Measurements from ENCODE around the gene MSRB1.

DNA sequence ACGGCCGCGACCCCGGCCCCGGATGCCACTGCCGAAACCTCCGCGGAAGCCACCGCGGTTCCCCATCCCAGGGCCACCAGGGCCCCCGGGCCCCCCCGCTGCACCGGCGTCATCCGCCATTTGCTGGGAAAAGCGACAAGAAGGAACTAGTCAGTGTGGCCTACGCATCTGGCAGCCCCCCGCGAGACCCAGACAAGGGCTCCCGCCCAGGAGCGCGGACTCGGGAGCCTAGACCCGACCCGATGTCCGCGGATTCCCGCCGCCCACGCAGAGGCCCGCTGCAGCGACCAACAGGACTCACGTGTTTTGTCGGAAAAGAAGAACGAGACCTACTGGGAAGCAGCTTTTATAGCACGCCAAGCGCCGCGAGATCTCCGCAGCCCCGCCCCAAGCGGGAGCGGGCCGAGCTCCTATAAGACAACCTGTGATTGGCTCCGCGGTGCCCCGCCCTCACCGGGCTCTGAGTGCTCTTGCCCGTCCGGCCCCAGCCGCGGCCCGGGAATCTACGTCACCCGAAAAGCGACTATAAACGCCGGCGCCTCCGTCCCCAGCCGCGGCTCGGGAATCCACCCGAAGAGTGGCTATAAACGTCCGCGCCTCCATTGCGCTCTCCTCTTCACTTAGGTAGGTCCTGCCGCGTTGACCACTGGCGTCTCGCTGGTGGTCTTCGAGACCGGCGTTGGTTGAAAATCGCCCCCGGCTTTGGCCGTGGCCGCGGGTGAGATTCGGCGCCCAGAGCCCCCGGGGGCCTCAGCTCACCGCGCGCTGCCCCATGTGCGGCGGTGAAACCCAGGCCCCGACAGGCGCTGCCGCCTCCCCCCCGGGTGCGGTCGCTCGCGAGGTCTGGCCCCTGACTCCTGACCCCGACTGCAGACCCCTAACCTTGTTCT, 21.8 kb upstream of the MSRB1 start, which contains the start of gene RPS2:
- TF ChIP-seq CTCF (IDR thresholded peaks at IDR 0.05; ENCODE audit: insufficient read depth, low read length, poor library complexity, severe bottlenecking) = no peak
- no peak for TF ChIP-seq EZH2phosphoT487 (conservative IDR thresholded peaks at IDR 0.05; ENCODE audit: low read length)
